NCI-H1105 (cell line): ENCODE measurements around the gene FAM193A.
"Not testable (repeated sequence)": the region's sequence is repeated elsewhere in the genome, so short reads cannot be mapped to it uniquely, and the experiment has no call there.

Experiments used
- DNase-seq: peaks from one replicate; lab custom pipeline; 2025; lab: John Stamatoyannopoulos, UW

FAM193A gene

DNA sequence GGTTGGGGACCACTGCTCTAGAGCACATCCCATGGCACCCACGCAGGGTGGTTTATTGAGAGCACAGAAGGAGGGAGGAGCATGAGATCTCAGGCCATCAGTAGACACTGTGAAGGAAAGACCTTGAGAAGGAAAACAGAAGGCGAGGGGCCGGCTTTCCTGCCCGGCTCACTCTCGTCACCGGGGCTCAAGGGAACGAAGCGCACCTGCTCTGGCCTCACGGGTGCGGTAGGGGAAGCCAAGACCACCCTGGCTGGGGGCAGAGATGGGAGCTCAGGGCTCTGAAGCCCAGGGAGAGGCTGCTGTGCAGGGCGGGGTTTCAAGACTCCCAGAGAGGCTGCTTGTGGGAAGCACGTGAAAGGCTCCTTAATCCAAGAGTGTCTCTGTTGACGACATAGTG lies 113.8 kb downstream of the FAM193A start:
- no peak for DNase-seq

DNA sequence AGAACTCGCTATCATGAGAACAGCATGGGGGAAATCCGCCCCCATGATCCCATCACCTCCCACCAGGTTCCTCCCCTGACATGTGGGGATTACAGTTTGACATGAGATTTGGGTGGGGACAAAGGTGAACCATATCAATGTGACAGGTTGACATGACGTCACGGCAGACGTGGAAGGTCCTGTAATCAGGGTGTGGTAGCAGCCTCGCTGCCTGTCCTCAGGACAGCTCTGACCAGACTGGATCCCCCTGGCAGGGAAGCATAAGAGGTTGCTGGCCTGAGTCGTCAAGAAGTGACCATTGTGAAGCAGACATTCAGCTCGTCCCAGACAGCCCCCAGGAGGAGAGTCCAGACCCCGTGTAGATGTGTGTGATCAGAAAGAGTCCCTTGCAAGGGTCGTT lies 115.1 kb downstream of the FAM193A start:
- no peak for DNase-seq

DNA sequence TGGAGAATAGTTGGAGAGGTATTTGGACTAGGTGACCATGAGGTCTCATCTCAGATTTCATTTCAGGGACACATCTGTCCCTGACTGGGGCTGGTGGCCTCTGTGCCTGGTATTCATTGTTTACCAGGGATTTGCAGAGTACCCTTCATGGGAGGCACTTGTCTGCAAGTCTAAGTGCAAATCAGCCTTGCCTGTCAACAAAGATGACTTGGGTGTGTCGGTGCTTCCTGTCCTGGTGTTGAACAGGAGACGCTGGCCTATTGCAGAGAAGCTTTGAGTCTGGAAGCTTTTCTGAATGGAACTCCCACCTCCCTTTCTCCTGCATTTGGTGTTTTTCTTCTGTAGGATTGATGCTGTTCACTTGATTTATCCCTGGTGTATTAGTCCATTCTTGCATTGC lies 115.6 kb downstream of the FAM193A start:
- DNase-seq, result no peak

- no peak for DNase-seq
Measured at GRCh38 chr4:2652415-2653160, 116.1 kb downstream of the FAM193A start.

DNA sequence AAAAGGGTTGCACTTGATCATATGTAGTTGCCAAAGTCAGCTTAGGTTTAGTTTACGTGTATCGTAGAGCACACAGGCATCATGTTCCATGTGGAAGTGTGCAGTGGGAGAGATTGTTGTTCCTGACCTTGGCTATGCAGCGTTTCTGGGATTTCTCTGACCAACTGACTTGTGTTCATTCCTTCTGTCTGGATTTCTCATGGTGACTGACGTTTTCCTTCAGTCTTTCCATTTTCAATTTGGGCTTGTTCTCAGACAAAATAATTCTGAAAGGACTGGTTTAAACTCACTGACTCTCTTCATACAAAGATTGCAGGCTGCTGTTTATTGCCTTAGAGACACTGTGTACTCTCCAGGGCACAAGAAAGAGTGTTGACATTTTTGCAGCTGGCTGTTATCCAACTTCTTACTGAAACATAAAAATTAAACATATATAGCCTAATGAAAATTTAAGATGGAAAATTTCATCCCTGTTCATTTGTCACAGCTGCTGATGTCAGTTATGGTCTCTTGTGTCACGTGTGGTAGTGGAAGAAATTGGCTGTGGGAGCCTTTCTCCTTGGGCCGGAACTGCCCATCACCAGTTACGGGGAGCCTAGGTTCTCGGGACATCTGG lies 124.3 kb downstream of the FAM193A start:
- no peak for DNase-seq

- no peak for DNase-seq
Measured at GRCh38 chr4:2662598-2662997, 126.2 kb downstream of the FAM193A start.

DNA sequence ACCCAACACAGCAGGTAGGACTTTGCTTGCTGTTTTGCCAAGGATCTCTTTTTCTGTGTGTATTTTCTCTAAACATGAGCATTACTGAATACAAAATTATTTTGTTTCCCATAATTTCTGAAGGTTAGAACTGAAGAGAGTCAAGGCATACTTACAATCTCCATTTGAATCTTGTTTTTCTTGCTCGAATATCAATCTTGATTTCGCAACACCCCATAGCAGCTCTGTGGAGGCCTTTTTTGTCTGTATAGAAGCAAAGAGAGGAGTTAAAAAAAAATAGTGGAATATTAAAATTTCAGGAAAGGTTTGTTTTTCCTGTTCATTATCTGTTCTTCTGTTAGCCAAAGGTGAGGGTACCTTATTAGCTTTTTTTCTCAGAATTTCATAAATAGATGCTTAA lies 126.8 kb downstream of the FAM193A start:
- no peak for DNase-seq

GRCh38 chr4:2666722-2667247 lies 130.3 kb downstream of the FAM193A start:
- DNase-seq, result no peak

GRCh38 chr4:2667428-2667827 lies 131.0 kb downstream of the FAM193A start:
- no peak for DNase-seq

- no peak for DNase-seq
Measured at GRCh38 chr4:2671267-2671895, 134.9 kb downstream of the FAM193A start.

GRCh38 chr4:2672082-2672481 lies 135.6 kb downstream of the FAM193A start:
- DNase-seq, result no peak

- DNase-seq, result no peak
Measured at GRCh38 chr4:2672700-2673099, 136.3 kb downstream of the FAM193A start.

DNA sequence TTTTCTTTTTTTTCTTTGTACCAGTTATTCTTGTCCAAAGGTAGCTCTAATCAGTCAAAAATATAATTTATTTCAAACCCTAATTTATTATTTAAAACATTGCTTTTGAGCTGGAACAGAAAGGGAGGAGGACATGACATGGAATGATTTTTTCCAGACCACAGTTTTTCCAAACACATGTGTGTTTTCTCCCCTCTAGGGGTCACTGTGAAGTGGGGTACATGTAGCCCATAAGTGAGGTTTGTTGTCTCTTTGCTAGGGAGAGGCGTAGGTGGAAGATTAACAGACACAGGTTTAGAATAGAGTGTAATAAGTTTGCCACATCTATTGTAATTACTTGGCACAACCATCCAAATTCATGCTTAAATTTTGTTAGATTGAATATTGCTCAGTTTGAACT lies 136.7 kb downstream of the FAM193A start:
- no peak for DNase-seq

GRCh38 chr4:2679762-2680161 lies 143.3 kb downstream of the FAM193A start:
- not testable (repeated sequence) for DNase-seq

GRCh38 chr4:2684486-2684885 lies 148.0 kb downstream of the FAM193A start:
- no peak for DNase-seq

DNA sequence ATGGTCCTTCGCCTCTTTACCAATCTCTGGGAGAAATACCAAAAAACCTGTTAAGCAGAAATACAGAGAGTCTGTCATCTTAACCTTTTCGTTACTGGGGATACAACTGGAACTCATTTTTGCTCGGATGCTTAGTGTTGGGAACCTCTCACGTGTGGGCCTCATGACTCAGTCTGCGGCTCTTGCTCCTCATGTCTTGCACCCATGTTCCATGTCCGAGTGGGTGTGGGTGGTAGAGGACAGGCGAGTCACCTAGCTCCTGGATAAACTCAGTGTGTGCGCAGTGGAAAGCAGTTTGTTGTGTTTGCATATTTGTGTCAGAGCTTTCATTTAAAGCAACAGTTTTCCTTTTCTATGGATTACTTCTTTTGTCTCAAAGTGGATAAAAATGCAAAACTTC lies 149.1 kb downstream of the FAM193A start:
- DNase-seq, result no peak

GRCh38 chr4:2686379-2687265 lies 150.2 kb downstream of the FAM193A start:
- no peak for DNase-seq

- no peak for DNase-seq
Measured at GRCh38 chr4:2688281-2688680, 151.8 kb downstream of the FAM193A start.

GRCh38 chr4:2688697-2689096 lies 152.2 kb downstream of the FAM193A start:
- DNase-seq, result no peak

DNA sequence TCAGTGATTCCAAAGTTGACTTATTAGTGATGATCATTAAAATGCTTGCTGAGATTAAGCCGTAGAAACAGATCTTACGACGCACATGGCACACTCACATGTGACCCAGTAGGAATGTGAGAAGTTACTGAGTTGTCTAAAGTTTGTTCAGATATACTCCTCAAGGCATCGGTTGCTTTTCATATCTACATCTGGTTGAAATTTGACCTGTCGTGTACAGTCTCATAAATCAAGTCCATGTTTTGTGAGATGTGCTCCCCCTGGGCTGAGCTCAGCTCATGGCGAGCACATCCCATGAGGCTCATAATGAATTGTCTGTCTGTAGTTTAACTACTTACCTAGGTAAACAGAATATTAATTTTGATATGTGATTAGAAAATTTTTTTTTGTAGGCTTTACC lies 152.7 kb downstream of the FAM193A start:
- no peak for DNase-seq

GRCh38 chr4:2689825-2690700 lies 153.6 kb downstream of the FAM193A start:
- no peak for DNase-seq
